IPS DF 6.9 (cell line): ENCODE measurements around the gene KIF25.

Source experiments
- DNase-seq: peaks from one replicate; pipeline ENCODE4 v3.0.0-alpha.2; 2013; ENCODE audit warnings: low read depth, low spot score
- H3K27ac ChIP-seq: one replicate; pipeline ENCODE4 v1.5.1; 2013; ENCODE audit warnings: low read length, control low read depth
- H3K27me3 ChIP-seq: 2 replicates; pipeline ENCODE4 v1.6.1; 2013; ENCODE audit warnings: mild to moderate bottlenecking, low read length; ENCODE audit not compliant: control insufficient read depth, insufficient read depth
- H3K36me3 ChIP-seq: 2 replicates; pipeline ENCODE4 v1.6.1; 2013; ENCODE audit warnings: low read length; ENCODE audit not compliant: control insufficient read depth, insufficient read depth
- H3K4me1 ChIP-seq: 2 replicates; pipeline ENCODE4 v1.6.1; 2013; ENCODE audit warnings: low read length; ENCODE audit not compliant: control insufficient read depth, insufficient read depth
- H3K4me3 ChIP-seq: 2 replicates; pipeline ENCODE4 v1.5.1; 2013; ENCODE audit warnings: mild to moderate bottlenecking, low read length
- H3K9me3 ChIP-seq: 2 replicates; pipeline ENCODE4 v1.6.1; 2013; ENCODE audit warnings: low read length, inconsistent platforms; ENCODE audit not compliant: control insufficient read depth, insufficient read depth
- WGBS: extraction: QIAGEN DNeasy Blood & Tissue Kit; methylation state at CpG from one replicate; pipeline ENCODE4 v1.1.7; 2013; ENCODE audit warnings: mixed read lengths, missing lambda C conversion rate; ENCODE audit not compliant: insufficient read length, insufficient coverage; 5-methylcytosine and 5-hydroxymethylcytosine counted together

KIF25 gene

GRCh38 chr6:168080393-168081077, 83.1 kb downstream of the KIF25 start:
- Histone ChIP-seq H3K4me3 (no peak overlapping the region), H3K9me3 (no peaks in the 10 kb centered on the region), H3K27me3 (no peaks in the 10 kb centered on the region), H3K4me1 (peaks cover 2% of the 10 kb centered on the region; the same call in 1 of the 2 replicates), H3K27ac (no peak overlapping the region), H3K36me3 (no peaks in the 10 kb centered on the region)
- no CpG with 5 or more reads among the region's 24 CpGs for WGBS
- DNase-seq = no peak

- H3K27me3 ChIP-seq = no peaks in the 10 kb centered on the region
- H3K4me3 ChIP-seq = no peak overlapping the region
- H3K27ac ChIP-seq = no peak overlapping the region
- DNase-seq = no peak
- no peaks in the 10 kb centered on the region for H3K9me3 ChIP-seq
- no peaks in the 10 kb centered on the region for H3K36me3 ChIP-seq
- peaks cover 2% of the 10 kb centered on the region; the same call in 1 of the 2 replicates for H3K4me1 ChIP-seq
- no CpG with 5 or more reads among the region's 26 CpGs for WGBS
Observed at GRCh38 chr6:168081858-168082546, 84.5 kb downstream of the KIF25 start.

GRCh38 chr6:168082860-168083513, 85.5 kb downstream of the KIF25 start:
- Histone ChIP-seq H3K36me3 (no peaks in the 10 kb centered on the region), H3K4me1 (peaks cover 2% of the 10 kb centered on the region; the same call in 1 of the 2 replicates), H3K9me3 (no peaks in the 10 kb centered on the region), H3K4me3 (no peak overlapping the region), H3K27me3 (no peaks in the 10 kb centered on the region), H3K27ac (no peak overlapping the region)
- no peak for DNase-seq
- WGBS = no CpG with 5 or more reads among the region's 17 CpGs

GRCh38 chr6:168083514-168083885, 86.0 kb downstream of the KIF25 start:
- Histone ChIP-seq H3K36me3 (no peaks in the 10 kb centered on the region), H3K9me3 (no peaks in the 10 kb centered on the region), H3K27ac (no peak overlapping the region), H3K4me1 (peaks cover 3% of the 10 kb centered on the region; the same call in 1 of the 2 replicates), H3K27me3 (no peaks in the 10 kb centered on the region), H3K4me3 (no peak overlapping the region)
- WGBS = no CpG with 5 or more reads among the region's 5 CpGs
- no peak for DNase-seq

- WGBS = no CpG with 5 or more reads among the region's 19 CpGs
- DNase-seq = no peak
- Histone ChIP-seq H3K9me3 (no peaks in the 10 kb centered on the region), H3K27ac (no peak overlapping the region), H3K36me3 (no peaks in the 10 kb centered on the region), H3K4me3 (no peak overlapping the region), H3K4me1 (peaks cover 6% of the 10 kb centered on the region), H3K27me3 (no peaks in the 10 kb centered on the region)
Observed at GRCh38 chr6:168084465-168085160, 87.1 kb downstream of the KIF25 start.

GRCh38 chr6:168086066-168086465, 88.6 kb downstream of the KIF25 start:
- WGBS = no CpG with 5 or more reads among the region's 10 CpGs
- no peaks in the 10 kb centered on the region for H3K36me3 ChIP-seq
- no peak for DNase-seq
- H3K27ac ChIP-seq = no peak overlapping the region
- H3K9me3 ChIP-seq = no peaks in the 10 kb centered on the region
- H3K4me3 ChIP-seq = no peak overlapping the region
- peaks cover 6% of the 10 kb centered on the region for H3K4me1 ChIP-seq
- H3K27me3 ChIP-seq = no peaks in the 10 kb centered on the region

- no CpG with 5 or more reads among the region's 10 CpGs for WGBS
- peaks cover 6% of the 10 kb centered on the region for H3K4me1 ChIP-seq
Observed at GRCh38 chr6:168086616-168087015, 89.1 kb downstream of the KIF25 start.

GRCh38 chr6:168087436-168088160, 90.1 kb downstream of the KIF25 start:
- no peak for DNase-seq
- no peak overlapping the region for H3K4me3 ChIP-seq
- WGBS = no CpG with 5 or more reads among the region's 25 CpGs
- no peaks in the 10 kb centered on the region for H3K36me3 ChIP-seq
- no peak overlapping the region for H3K27ac ChIP-seq
- peaks cover 6% of the 10 kb centered on the region for H3K4me1 ChIP-seq
- no peaks in the 10 kb centered on the region for H3K27me3 ChIP-seq
- no peaks in the 10 kb centered on the region for H3K9me3 ChIP-seq

More at GRCh38 chr6:168086616-168087015, 89.1 kb downstream of the KIF25 start:
- H3K9me3 ChIP-seq = no peaks in the 10 kb centered on the region
- no peak overlapping the region for H3K27ac ChIP-seq
- no peaks in the 10 kb centered on the region for H3K27me3 ChIP-seq
- no peaks in the 10 kb centered on the region for H3K36me3 ChIP-seq
- no peak overlapping the region for H3K4me3 ChIP-seq
- no peak for DNase-seq

- Histone ChIP-seq H3K4me1 (peaks cover 4% of the 10 kb centered on the region), H3K9me3 (no peaks in the 10 kb centered on the region), H3K4me3 (no peak overlapping the region), H3K27me3 (no peaks in the 10 kb centered on the region), H3K36me3 (no peaks in the 10 kb centered on the region), H3K27ac (no peak overlapping the region)
- no CpG with 5 or more reads among the region's 20 CpGs for WGBS
- no peak for DNase-seq
Observed at GRCh38 chr6:168088161-168089053, 90.9 kb downstream of the KIF25 start.
